Measurements from ENCODE around the gene VCPKMT. TPM values are rescaled to one million over a fixed set of nuclear protein-coding genes. Genes with fewer than 3 reads are reported as not detected.
A peak's percentile ranks its signal among the peaks of the same experiment; 100 is the strongest.

The VCPKMT gene
- total RNA-seq, 2 experiments from 2014 or later: 30.4 to 32.4 TPM

GRCh38 chr14:50099335-50099734 is 17.0 kb downstream of the VCPKMT start:
- Histone ChIP-seq H3K9me3 (ENCODE audit: control insufficient read depth in 1 of 2, insufficient read depth in 1 of 2, low read length in 2 of 2) (no peaks in the 10 kb centered on the region), H3K27ac (ENCODE audit: low read depth in 1 of 2, low read length in 2 of 2) (no peak overlapping the region), H3K4me1 (ENCODE audit: insufficient read depth, low read length) (peaks cover 47% of the 10 kb centered on the region), H3K27me3 (ENCODE audit: control insufficient read depth in 1 of 2, insufficient read depth in 2 of 2, low read length in 2 of 2) (no peaks in the 10 kb centered on the region), H3K4me3 (ENCODE audit: low read length) (no peak overlapping the region), H3K36me3 (ENCODE audit: insufficient read depth, low read length) (no peaks in the 10 kb centered on the region)
- Mint-ChIP-seq H3K9me3 (no peaks in the 10 kb centered on the region), H3K4me3 (peak overlapping the region; percentile 12), H3K27me3 (no peaks in the 10 kb centered on the region), H3K36me3 (ENCODE audit: low read depth) (peaks cover 7% of the 10 kb centered on the region), H3K27ac (peak overlapping the region; percentile 79), H3K4me1 (ENCODE audit: low read depth) (peaks cover 64% of the 10 kb centered on the region)
- ChIA-PET CTCF (interaction anchor here (0.6 to 3.4 kb wide), 3 partner anchors 13 to 246 kb away, joined by 3 to 10 read pairs (median 3); no protein-coding TSS in a partner anchor), POLR2A (interaction anchor here (1.1 to 8.3 kb wide), 5 partner anchors 10 to 237 kb away, joined by 3 to 61 read pairs (median 6); no protein-coding TSS in a partner anchor)
- no peak for ATAC-seq (ENCODE audit: poor library complexity)
- no peak for TF ChIP-seq CTCF (IDR thresholded peaks at IDR 0.05)
- intact Hi-C loops (cut with DNase I, micrococcal nuclease): loop anchor here in 1 of 2 experiments (2.0 kb wide), 1 partner anchor 15 kb away; no protein-coding TSS in a partner anchor
- DNase-seq: peak in 1 of 14 experiments; percentile 39

GRCh38 chr14:50095895-50096294 is 20.5 kb downstream of the VCPKMT start:
- peak overlapping the region; percentile 74 to 85 for H3K27ac ChIP-seq (ENCODE audit: low read depth in 1 of 2, low read length in 2 of 2)
- H3K9me3 Mint-ChIP-seq: no peaks in the 10 kb centered on the region
- H3K4me1 ChIP-seq (ENCODE audit: insufficient read depth, low read length): peaks cover 49% of the 10 kb centered on the region
- H3K9me3 ChIP-seq (ENCODE audit: control insufficient read depth in 1 of 2, insufficient read depth in 1 of 2, low read length in 2 of 2): no peaks in the 10 kb centered on the region
- peaks cover 7% of the 10 kb centered on the region for H3K36me3 Mint-ChIP-seq (ENCODE audit: low read depth)
- H3K4me3 Mint-ChIP-seq: peak overlapping the region; percentile 23
- no peaks in the 10 kb centered on the region for H3K36me3 ChIP-seq (ENCODE audit: insufficient read depth, low read length)
- peak in 3 of 14 experiments; percentile 64 to 77 (median 66) for DNase-seq
- H3K27me3 ChIP-seq (ENCODE audit: control insufficient read depth in 1 of 2, insufficient read depth in 2 of 2, low read length in 2 of 2): no peaks in the 10 kb centered on the region
- ChIA-PET POLR2A (interaction anchor here (0.8 to 3.4 kb wide), 15 partner anchors 8 to 475 kb away, joined by 3 to 36 read pairs (median 10); partner anchors contain the start of genes ARF6, MGAT2, NEMF and RPL36AL), CTCF (interaction anchor here (1.2 to 3.4 kb wide), 4 partner anchors 9 to 234 kb away, joined by 3 to 15 read pairs (median 8); no protein-coding TSS in a partner anchor)
- H3K27me3 Mint-ChIP-seq: no peaks in the 10 kb centered on the region
- H3K27ac Mint-ChIP-seq: peak overlapping the region; percentile 79
- H3K4me3 ChIP-seq (ENCODE audit: low read length): peak overlapping the region; percentile 30
- TF ChIP-seq CTCF (IDR thresholded peaks at IDR 0.05): no peak
- H3K4me1 Mint-ChIP-seq (ENCODE audit: low read depth): peaks cover 72% of the 10 kb centered on the region
- intact Hi-C loops (cut with DNase I, micrococcal nuclease): loop anchor here in 1 of 2 experiments (1.0 kb wide), 2 partner anchors 13 to 31 kb away; no protein-coding TSS in a partner anchor
- ATAC-seq (ENCODE audit: poor library complexity): peak; percentile 88

GRCh38 chr14:50094056-50094755 is 22.2 kb downstream of the VCPKMT start:
- Mint-ChIP-seq H3K4me1 (ENCODE audit: low read depth) (peaks cover 69% of the 10 kb centered on the region), H3K36me3 (ENCODE audit: low read depth) (no peaks in the 10 kb centered on the region), H3K4me3 (no peak overlapping the region), H3K9me3 (no peaks in the 10 kb centered on the region), H3K27me3 (no peaks in the 10 kb centered on the region), H3K27ac (peak overlapping the region; percentile 32)
- Histone ChIP-seq H3K4me1 (ENCODE audit: insufficient read depth, low read length) (peaks cover 45% of the 10 kb centered on the region), H3K27me3 (ENCODE audit: control insufficient read depth in 1 of 2, insufficient read depth in 2 of 2, low read length in 2 of 2) (no peaks in the 10 kb centered on the region), H3K27ac (ENCODE audit: low read depth in 1 of 2, low read length in 2 of 2) (no peak overlapping the region), H3K4me3 (ENCODE audit: low read length) (no peak overlapping the region), H3K36me3 (ENCODE audit: insufficient read depth, low read length) (no peaks in the 10 kb centered on the region), H3K9me3 (ENCODE audit: control insufficient read depth in 1 of 2, insufficient read depth in 1 of 2, low read length in 2 of 2) (no peaks in the 10 kb centered on the region)
- ChIA-PET POLR2A (interaction anchor here (0.7 to 1.5 kb wide), 7 partner anchors 12 to 327 kb away, joined by 3 to 6 read pairs (median 4); partner anchors contain the start of genes ARF6, KLHDC2 and NEMF), CTCF (interaction anchor here (1.0 kb wide), 1 partner anchor 229 kb away, joined by 3 read pairs; no protein-coding TSS in a partner anchor)
- TF ChIP-seq CTCF (IDR thresholded peaks at IDR 0.05): no peak
- intact Hi-C loops (cut with DNase I, micrococcal nuclease): no loop called here
- ATAC-seq (ENCODE audit: poor library complexity): no peak
- DNase-seq: no peak

Data from CD4-positive, alpha-beta T cell (primary cell).